ENCODE results near the gene UHRF2.

The UHRF2 gene

GRCh38 chr9:6479959-6480358 is 67.0 kb downstream of the UHRF2 start:
- no peak overlapping the region for H3K27ac ChIP-seq (ENCODE audit: insufficient read depth, low read depth, low read length, poor library complexity, severe bottlenecking)
- H3K9me3 ChIP-seq (ENCODE audit: control insufficient read depth, low read length) = no peaks in the 10 kb centered on the region
- no peak overlapping the region for H3K4me3 ChIP-seq (ENCODE audit: insufficient read depth, low read depth, low read length)
- 93% methylated on average over 2 of the region's 2 CpGs for WGBS, 2 experiments
- no peaks in the 10 kb centered on the region for H3K4me1 ChIP-seq (ENCODE audit: control insufficient read depth, insufficient read depth, low read length)
- peaks cover 10% of the 10 kb centered on the region for H3K36me3 ChIP-seq (ENCODE audit: control insufficient read depth, insufficient read depth, low read length)
- H3K27me3 ChIP-seq (ENCODE audit: control insufficient read depth, insufficient read depth, low read length, poor library complexity, severe bottlenecking) = no peaks in the 10 kb centered on the region

- Histone ChIP-seq H3K4me3 (ENCODE audit: insufficient read depth, low read depth, low read length) (no peak overlapping the region), H3K27me3 (ENCODE audit: control insufficient read depth, insufficient read depth, low read length, poor library complexity, severe bottlenecking) (no peaks in the 10 kb centered on the region), H3K4me1 (ENCODE audit: control insufficient read depth, insufficient read depth, low read length) (no peaks in the 10 kb centered on the region), H3K36me3 (ENCODE audit: control insufficient read depth, insufficient read depth, low read length) (peaks cover 25% of the 10 kb centered on the region), H3K9me3 (ENCODE audit: control insufficient read depth, low read length) (no peaks in the 10 kb centered on the region), H3K27ac (ENCODE audit: insufficient read depth, low read depth, low read length, poor library complexity, severe bottlenecking) (no peak overlapping the region)
- 75 to 79% methylated on average over 2 of the region's 2 CpGs for WGBS, 2 experiments
Observed at GRCh38 chr9:6484210-6484609, 71.2 kb downstream of the UHRF2 start.

- WGBS, 2 experiments = 88 to 89% methylated on average over 7 of the region's 7 CpGs
- H3K4me1 ChIP-seq (ENCODE audit: control insufficient read depth, insufficient read depth, low read length) = no peaks in the 10 kb centered on the region
- no peaks in the 10 kb centered on the region for H3K9me3 ChIP-seq (ENCODE audit: control insufficient read depth, low read length)
- H3K27me3 ChIP-seq (ENCODE audit: control insufficient read depth, insufficient read depth, low read length, poor library complexity, severe bottlenecking) = no peaks in the 10 kb centered on the region
- peaks cover 17% of the 10 kb centered on the region for H3K36me3 ChIP-seq (ENCODE audit: control insufficient read depth, insufficient read depth, low read length)
- H3K4me3 ChIP-seq (ENCODE audit: insufficient read depth, low read depth, low read length) = no peak overlapping the region
- no peak overlapping the region for H3K27ac ChIP-seq (ENCODE audit: insufficient read depth, low read depth, low read length, poor library complexity, severe bottlenecking)
Observed at GRCh38 chr9:6488395-6488794, 75.4 kb downstream of the UHRF2 start.

GRCh38 chr9:6489099-6489498 is 76.1 kb downstream of the UHRF2 start:
- H3K27ac ChIP-seq (ENCODE audit: insufficient read depth, low read depth, low read length, poor library complexity, severe bottlenecking) = no peak overlapping the region
- H3K36me3 ChIP-seq (ENCODE audit: control insufficient read depth, insufficient read depth, low read length) = peaks cover 17% of the 10 kb centered on the region
- WGBS, 2 experiments = 76 to 94% methylated on average over 1 of the region's 1 CpG
- no peaks in the 10 kb centered on the region for H3K9me3 ChIP-seq (ENCODE audit: control insufficient read depth, low read length)
- no peaks in the 10 kb centered on the region for H3K4me1 ChIP-seq (ENCODE audit: control insufficient read depth, insufficient read depth, low read length)
- no peaks in the 10 kb centered on the region for H3K27me3 ChIP-seq (ENCODE audit: control insufficient read depth, insufficient read depth, low read length, poor library complexity, severe bottlenecking)
- H3K4me3 ChIP-seq (ENCODE audit: insufficient read depth, low read depth, low read length) = no peak overlapping the region

GRCh38 chr9:6490863-6491262 is 77.9 kb downstream of the UHRF2 start:
- WGBS, 2 experiments = 98 to 100% methylated on average over 2 of the region's 2 CpGs
- no peaks in the 10 kb centered on the region for H3K9me3 ChIP-seq (ENCODE audit: control insufficient read depth, low read length)
- peaks cover 15% of the 10 kb centered on the region for H3K36me3 ChIP-seq (ENCODE audit: control insufficient read depth, insufficient read depth, low read length)
- no peaks in the 10 kb centered on the region for H3K27me3 ChIP-seq (ENCODE audit: control insufficient read depth, insufficient read depth, low read length, poor library complexity, severe bottlenecking)
- H3K4me1 ChIP-seq (ENCODE audit: control insufficient read depth, insufficient read depth, low read length) = no peaks in the 10 kb centered on the region
- no peak overlapping the region for H3K4me3 ChIP-seq (ENCODE audit: insufficient read depth, low read depth, low read length)
- H3K27ac ChIP-seq (ENCODE audit: insufficient read depth, low read depth, low read length, poor library complexity, severe bottlenecking) = no peak overlapping the region

- Histone ChIP-seq H3K4me3 (ENCODE audit: insufficient read depth, low read depth, low read length) (no peak overlapping the region), H3K27ac (ENCODE audit: insufficient read depth, low read depth, low read length, poor library complexity, severe bottlenecking) (no peak overlapping the region), H3K27me3 (ENCODE audit: control insufficient read depth, insufficient read depth, low read length, poor library complexity, severe bottlenecking) (no peaks in the 10 kb centered on the region), H3K9me3 (ENCODE audit: control insufficient read depth, low read length) (no peaks in the 10 kb centered on the region), H3K4me1 (ENCODE audit: control insufficient read depth, insufficient read depth, low read length) (no peaks in the 10 kb centered on the region), H3K36me3 (ENCODE audit: control insufficient read depth, insufficient read depth, low read length) (peaks cover 13% of the 10 kb centered on the region)
- 88% methylated on average over 1 of the region's 1 CpG; no CpG with 5 or more reads in 1 of the 2 experiments for WGBS, 2 experiments
Observed at GRCh38 chr9:6495466-6495865, 82.5 kb downstream of the UHRF2 start.

- no peaks in the 10 kb centered on the region for H3K4me1 ChIP-seq (ENCODE audit: control insufficient read depth, insufficient read depth, low read length)
- H3K9me3 ChIP-seq (ENCODE audit: control insufficient read depth, low read length) = no peaks in the 10 kb centered on the region
- 93% methylated on average over 1 of the region's 1 CpG; no CpG with 5 or more reads in 1 of the 2 experiments for WGBS, 2 experiments
- no peak overlapping the region for H3K27ac ChIP-seq (ENCODE audit: insufficient read depth, low read depth, low read length, poor library complexity, severe bottlenecking)
- H3K27me3 ChIP-seq (ENCODE audit: control insufficient read depth, insufficient read depth, low read length, poor library complexity, severe bottlenecking) = no peaks in the 10 kb centered on the region
- peaks cover 26% of the 10 kb centered on the region for H3K36me3 ChIP-seq (ENCODE audit: control insufficient read depth, insufficient read depth, low read length)
- H3K4me3 ChIP-seq (ENCODE audit: insufficient read depth, low read depth, low read length) = no peak overlapping the region
Observed at GRCh38 chr9:6498982-6499381, 86.0 kb downstream of the UHRF2 start.

- Histone ChIP-seq H3K9me3 (ENCODE audit: control insufficient read depth, low read length) (no peaks in the 10 kb centered on the region), H3K36me3 (ENCODE audit: control insufficient read depth, insufficient read depth, low read length) (peaks cover 44% of the 10 kb centered on the region), H3K27ac (ENCODE audit: insufficient read depth, low read depth, low read length, poor library complexity, severe bottlenecking) (no peak overlapping the region), H3K27me3 (ENCODE audit: control insufficient read depth, insufficient read depth, low read length, poor library complexity, severe bottlenecking) (no peaks in the 10 kb centered on the region), H3K4me3 (ENCODE audit: insufficient read depth, low read depth, low read length) (no peak overlapping the region), H3K4me1 (ENCODE audit: control insufficient read depth, insufficient read depth, low read length) (no peaks in the 10 kb centered on the region)
- WGBS, 2 experiments = 92 to 95% methylated on average over 2 of the region's 2 CpGs
Observed at GRCh38 chr9:6501526-6502210, 88.7 kb downstream of the UHRF2 start.

- no peak overlapping the region for H3K4me3 ChIP-seq (ENCODE audit: insufficient read depth, low read depth, low read length)
- H3K27me3 ChIP-seq (ENCODE audit: control insufficient read depth, insufficient read depth, low read length, poor library complexity, severe bottlenecking) = no peaks in the 10 kb centered on the region
- WGBS, 2 experiments = 89 to 100% methylated on average over 2 to 3 of the region's 3 CpGs
- H3K4me1 ChIP-seq (ENCODE audit: control insufficient read depth, insufficient read depth, low read length) = no peaks in the 10 kb centered on the region
- H3K9me3 ChIP-seq (ENCODE audit: control insufficient read depth, low read length) = no peaks in the 10 kb centered on the region
- no peak overlapping the region for H3K27ac ChIP-seq (ENCODE audit: insufficient read depth, low read depth, low read length, poor library complexity, severe bottlenecking)
- H3K36me3 ChIP-seq (ENCODE audit: control insufficient read depth, insufficient read depth, low read length) = peaks cover 44% of the 10 kb centered on the region
Observed at GRCh38 chr9:6502399-6502798, 89.4 kb downstream of the UHRF2 start.

- Histone ChIP-seq H3K4me3 (ENCODE audit: insufficient read depth, low read depth, low read length) (no peak overlapping the region), H3K4me1 (ENCODE audit: control insufficient read depth, insufficient read depth, low read length) (no peaks in the 10 kb centered on the region), H3K27me3 (ENCODE audit: control insufficient read depth, insufficient read depth, low read length, poor library complexity, severe bottlenecking) (no peaks in the 10 kb centered on the region), H3K9me3 (ENCODE audit: control insufficient read depth, low read length) (no peaks in the 10 kb centered on the region), H3K36me3 (ENCODE audit: control insufficient read depth, insufficient read depth, low read length) (peaks cover 40% of the 10 kb centered on the region), H3K27ac (ENCODE audit: insufficient read depth, low read depth, low read length, poor library complexity, severe bottlenecking) (no peak overlapping the region)
- 97 to 98% methylated on average over 2 of the region's 2 CpGs for WGBS, 2 experiments
Observed at GRCh38 chr9:6506571-6506970, 93.6 kb downstream of the UHRF2 start.
